Stomach (tissue), 9 donors: Measurements from ENCODE around the gene CABLES2. TPM values are rescaled to one million over a fixed set of nuclear protein-coding genes. Genes with fewer than 3 reads are reported as not detected.

Experiments
- DNase-seq, 2 donors: peaks; one replicate each; pipeline versions ENCODE4 v3.0.0 to v3.0.0-alpha.2; 2013 to 2019
- H3K27ac ChIP-seq, 5 donors: fragments of 200-600 bp in 4 of 5; sonication (generic) in 4 of 5; one replicate each; pipeline ENCODE4 v1.5.1; 2013 to 2019; ENCODE audit warnings: mild to moderate bottlenecking in 1 of 5, moderate library complexity in 1 of 5
- H3K27me3 ChIP-seq, 3 donors: fragments of 200-600 bp; sonication (generic); one replicate each; pipeline ENCODE4 v1.5.1; 2017 to 2019; ENCODE audit warnings: mixed run types in 1 of 3
- H3K36me3 ChIP-seq, 4 donors: fragments of 200-600 bp; sonication (generic); 1 replicate in 3 of 4; 2 replicates in 1 of 4; pipeline ENCODE4 v1.5.1; 2016 to 2019
- H3K4me1 ChIP-seq, 4 donors: fragments of 200-600 bp; sonication (generic); one replicate each; pipeline ENCODE4 v1.5.1; 2016 to 2019
- H3K4me3 ChIP-seq, 4 donors: fragments of 200-600 bp; sonication (generic) in 3 of 4; one replicate each; pipeline ENCODE4 v1.5.1; 2016 to 2019; ENCODE audit warnings: mild to moderate bottlenecking in 1 of 4
- H3K9me3 ChIP-seq, 4 donors: fragments of 200-600 bp; sonication (generic); one replicate each; pipeline ENCODE4 v1.5.1; 2016 to 2019
- EP300 ChIP-seq: sonication (generic); formaldehyde crosslinking; IDR thresholded peaks from one replicate; pipeline ENCODE4 v1.6.1; 2017; ENCODE audit warnings: antibody characterized with exemption
- POLR2A ChIP-seq, 4 donors: fragments of 450-650 bp; IDR thresholded peaks; one replicate each; pipeline ENCODE4 v1.6.1; 2016; ENCODE audit warnings: antibody characterized with exemption in 4 of 4, control low read depth in 2 of 4, mild to moderate bottlenecking in 1 of 4, moderate library complexity in 1 of 4
- POLR2AphosphoS5 ChIP-seq, 3 donors: sonication (generic); formaldehyde crosslinking; IDR thresholded peaks; one replicate each; pipeline ENCODE4 v1.6.1; 2016; ENCODE audit warnings: antibody characterized with exemption in 3 of 3
- WGBS, 5 donors: extraction: QIAGEN DNeasy Blood & Tissue Kit in 3 of 5; methylation state at CpG; one replicate each; pipeline versions ENCODE4 v1.1.5 to v1.1.7; 2013 to 2018; 5-methylcytosine and 5-hydroxymethylcytosine counted together
- intact Hi-C: fragments of 100-400 bp; cut with DNase I; formaldehyde crosslinking; loops from one replicate; pipeline ENCODE4 v1.15.1; 2023; ENCODE audit warnings: low total_unique reads
- polyA plus RNA-seq, 3 donors: library from polyadenylated mRNA; stranded (reverse); fragments of 200-250 nt; gene quantifications; one replicate each; pipeline ENCODE4 v1.2.3, GENCODE V29; 2013
- total RNA-seq, 5 donors: library from RNA; depleted of rRNA; stranded (reverse); fragments of >200 nt; gene quantifications; one replicate each; pipeline versions ENCODE4 v1.1.0 to v1.2.3, GENCODE V29; 2014 to 2016
- TF ChIP-seq, protein P1 (sequence below), 7 experiments: fragments of 450-650 bp in 4 of 7; fragments of 200-600 bp in 3 of 7; sonication (generic) in 3 of 7; IDR thresholded peaks; one replicate each; pipeline ENCODE4 v1.5.1; 2016 to 2019; ENCODE audit warnings: antibody characterized with exemption in 7 of 7, control low read depth in 2 of 7, mild to moderate bottlenecking in 1 of 7
- donor health status: healthy with polysubstance abuse.
- donor health status: Bipolar disorder and iron deficiency.
- donor health status: healthy.

The CABLES2 gene
- total and polyA plus RNA-seq, 8 donors = 0.55 to 7.8 (median 1.9) TPM

DNA sequence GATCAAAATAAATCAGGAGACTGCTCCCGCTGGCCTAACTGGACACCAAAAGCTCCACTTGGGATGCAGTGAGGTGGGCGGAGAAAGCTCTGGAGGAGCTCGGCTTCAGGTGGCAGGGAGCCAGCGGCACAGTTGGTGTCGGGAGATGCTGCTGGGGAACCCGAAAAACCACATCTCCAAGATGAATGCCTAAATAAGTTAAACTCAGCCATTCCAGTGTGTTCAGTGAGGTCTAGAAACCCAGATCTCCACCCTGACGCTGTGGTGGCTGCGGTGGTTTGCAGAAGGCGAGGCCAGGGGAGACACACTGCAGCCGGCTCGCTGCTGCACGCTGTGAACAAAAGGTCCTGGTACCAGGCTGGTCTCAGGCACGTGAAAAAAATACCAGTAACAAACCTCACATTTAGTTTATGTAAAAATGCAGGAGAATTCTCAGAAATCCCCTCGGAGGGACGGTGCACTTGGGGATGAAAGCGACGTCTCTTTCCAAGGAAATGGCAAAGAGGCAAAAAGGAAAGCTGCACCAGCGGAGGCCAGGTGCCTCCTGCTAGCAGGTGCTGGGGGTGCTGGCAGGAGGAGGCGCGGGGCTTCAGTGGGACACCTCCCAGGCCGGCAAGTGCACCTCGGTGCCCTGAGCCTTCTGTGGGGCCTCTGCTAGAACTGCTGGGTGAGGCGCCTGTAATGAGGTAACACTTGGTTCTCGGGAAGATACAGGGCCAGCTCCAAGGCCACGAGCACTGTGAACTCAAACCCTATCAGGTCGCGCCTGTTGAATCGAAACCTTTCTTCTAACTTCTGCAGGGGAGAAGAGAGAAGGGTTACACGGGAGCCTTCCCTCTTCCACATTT is 16.5 kb downstream of the CABLES2 start:
- WGBS, 5 donors = 70 to 78% (median 72%) methylated on average over 26 to 29 of the region's 29 CpGs
- no peak for TF ChIP-seq POLR2AphosphoS5 (IDR thresholded peaks at IDR 0.05)
- no peak for TF ChIP-seq POLR2A (IDR thresholded peaks at IDR 0.05)
- TF ChIP-seq EP300 = no peak
- TF ChIP-seq, protein P1, sequence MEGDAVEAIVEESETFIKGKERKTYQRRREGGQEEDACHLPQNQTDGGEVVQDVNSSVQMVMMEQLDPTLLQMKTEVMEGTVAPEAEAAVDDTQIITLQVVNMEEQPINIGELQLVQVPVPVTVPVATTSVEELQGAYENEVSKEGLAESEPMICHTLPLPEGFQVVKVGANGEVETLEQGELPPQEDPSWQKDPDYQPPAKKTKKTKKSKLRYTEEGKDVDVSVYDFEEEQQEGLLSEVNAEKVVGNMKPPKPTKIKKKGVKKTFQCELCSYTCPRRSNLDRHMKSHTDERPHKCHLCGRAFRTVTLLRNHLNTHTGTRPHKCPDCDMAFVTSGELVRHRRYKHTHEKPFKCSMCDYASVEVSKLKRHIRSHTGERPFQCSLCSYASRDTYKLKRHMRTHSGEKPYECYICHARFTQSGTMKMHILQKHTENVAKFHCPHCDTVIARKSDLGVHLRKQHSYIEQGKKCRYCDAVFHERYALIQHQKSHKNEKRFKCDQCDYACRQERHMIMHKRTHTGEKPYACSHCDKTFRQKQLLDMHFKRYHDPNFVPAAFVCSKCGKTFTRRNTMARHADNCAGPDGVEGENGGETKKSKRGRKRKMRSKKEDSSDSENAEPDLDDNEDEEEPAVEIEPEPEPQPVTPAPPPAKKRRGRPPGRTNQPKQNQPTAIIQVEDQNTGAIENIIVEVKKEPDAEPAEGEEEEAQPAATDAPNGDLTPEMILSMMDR (IDR thresholded peaks at IDR 0.05) = no peak
- peaks cover 14 to 33% (median 24%) of the 10 kb centered on the region in 4 donors for H3K4me1 ChIP-seq
- H3K36me3 ChIP-seq = peaks cover 14 to 77% (median 75%) of the 10 kb centered on the region in 4 donors
- no peak overlapping the region for H3K4me3 ChIP-seq
- no peaks in the 10 kb centered on the region for H3K9me3 ChIP-seq
- H3K27me3 ChIP-seq = no peaks in the 10 kb centered on the region
- no peak for DNase-seq
- no peak overlapping the region for H3K27ac ChIP-seq
- intact Hi-C loops = no loop called here

DNA sequence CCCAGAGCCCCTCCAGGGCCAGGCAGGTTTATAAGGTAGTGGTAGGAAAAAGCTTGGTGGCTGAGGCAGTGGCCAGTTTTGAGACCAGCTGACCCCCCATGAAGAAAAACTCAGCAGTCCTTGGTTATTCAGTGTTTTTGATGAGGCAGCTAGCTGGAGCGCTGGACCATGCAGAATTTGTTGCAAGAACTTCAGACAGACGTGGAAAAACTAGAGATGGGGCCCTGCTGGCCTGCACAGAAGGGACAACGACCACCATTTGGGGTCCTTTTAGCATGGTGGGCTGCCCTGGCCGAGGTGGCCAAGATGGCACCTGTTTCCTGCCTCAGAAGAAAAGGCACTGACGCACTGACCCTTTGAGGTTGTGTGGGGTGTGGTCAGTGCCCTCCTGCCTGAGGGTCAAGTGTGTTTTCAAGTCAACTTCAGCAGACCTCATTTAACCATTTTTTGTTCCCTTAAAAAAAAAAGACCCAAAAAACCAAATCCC is 17.4 kb downstream of the CABLES2 start:
- WGBS, 5 donors = 70 to 83% (median 77%) methylated on average over 5 of the region's 5 CpGs
- intact Hi-C loops = no loop called here

DNA sequence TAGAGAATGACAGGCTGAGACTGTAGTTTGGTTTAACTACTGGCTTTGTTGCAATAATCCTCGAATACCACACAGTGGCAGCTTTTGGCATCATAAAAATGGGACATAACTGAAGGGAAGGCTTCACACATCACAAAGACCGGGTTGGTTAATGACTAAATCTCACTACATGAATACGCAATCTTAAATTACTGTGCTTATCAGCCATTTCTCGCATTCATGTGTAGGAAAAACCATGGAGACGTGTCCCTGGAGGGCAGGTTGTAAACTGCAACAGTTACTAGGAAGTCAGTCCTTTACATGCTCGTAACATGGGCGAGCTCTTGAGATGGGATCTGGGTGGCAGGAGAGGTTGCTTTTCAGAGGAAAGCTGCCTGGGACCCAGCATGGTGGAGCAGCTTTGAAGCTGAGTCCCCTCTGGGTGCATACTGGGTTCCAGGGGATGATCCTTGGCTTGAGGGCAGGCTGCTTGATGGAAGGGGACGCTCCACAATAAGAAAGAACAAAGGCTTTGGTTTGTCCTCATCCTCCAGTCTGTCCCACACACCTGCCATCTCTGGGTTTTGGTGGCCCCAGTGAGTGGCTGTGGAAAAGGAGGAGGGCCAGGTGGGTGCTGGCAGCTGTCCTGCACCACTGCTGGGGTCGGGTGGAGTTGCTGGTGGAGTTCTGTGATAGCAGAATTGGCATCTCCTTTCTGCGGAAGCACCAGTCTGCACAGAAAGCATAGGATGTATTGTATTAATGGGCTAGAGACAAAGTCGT is 18.1 kb downstream of the CABLES2 start:
- Histone ChIP-seq H3K9me3 (no peaks in the 10 kb centered on the region), H3K4me1 (peaks cover 19 to 44% (median 33%) of the 10 kb centered on the region in 4 donors), H3K27me3 (no peaks in the 10 kb centered on the region), H3K36me3 (peaks cover 14 to 62% (median 59%) of the 10 kb centered on the region in 4 donors), H3K4me3 (no peak overlapping the region), H3K27ac (no peak overlapping the region)
- intact Hi-C loops = no loop called here
- WGBS, 5 donors = 70 to 77% (median 72%) methylated on average over 9 to 11 of the region's 11 CpGs
- DNase-seq = no peak
- TF ChIP-seq EP300 (no peak), POLR2A (IDR thresholded peaks at IDR 0.05) (no peak), POLR2AphosphoS5 (IDR thresholded peaks at IDR 0.05) (no peak)
- TF ChIP-seq, protein P1 (IDR thresholded peaks at IDR 0.05) = no peak

More for the DNA sequence above, 17.4 kb downstream of the CABLES2 start:
- H3K27me3 ChIP-seq = no peaks in the 10 kb centered on the region
- H3K9me3 ChIP-seq = no peaks in the 10 kb centered on the region
- no peak for TF ChIP-seq POLR2A (IDR thresholded peaks at IDR 0.05)
- TF ChIP-seq, protein P1 (IDR thresholded peaks at IDR 0.05) = no peak
- TF ChIP-seq EP300 = no peak
- no peak for TF ChIP-seq POLR2AphosphoS5 (IDR thresholded peaks at IDR 0.05)
- H3K4me1 ChIP-seq = peaks cover 19 to 42% (median 32%) of the 10 kb centered on the region in 4 donors
- H3K4me3 ChIP-seq = no peak overlapping the region
- no peak for DNase-seq
- peaks cover 14 to 68% (median 66%) of the 10 kb centered on the region in 4 donors for H3K36me3 ChIP-seq
- H3K27ac ChIP-seq = no peak overlapping the region

DNA sequence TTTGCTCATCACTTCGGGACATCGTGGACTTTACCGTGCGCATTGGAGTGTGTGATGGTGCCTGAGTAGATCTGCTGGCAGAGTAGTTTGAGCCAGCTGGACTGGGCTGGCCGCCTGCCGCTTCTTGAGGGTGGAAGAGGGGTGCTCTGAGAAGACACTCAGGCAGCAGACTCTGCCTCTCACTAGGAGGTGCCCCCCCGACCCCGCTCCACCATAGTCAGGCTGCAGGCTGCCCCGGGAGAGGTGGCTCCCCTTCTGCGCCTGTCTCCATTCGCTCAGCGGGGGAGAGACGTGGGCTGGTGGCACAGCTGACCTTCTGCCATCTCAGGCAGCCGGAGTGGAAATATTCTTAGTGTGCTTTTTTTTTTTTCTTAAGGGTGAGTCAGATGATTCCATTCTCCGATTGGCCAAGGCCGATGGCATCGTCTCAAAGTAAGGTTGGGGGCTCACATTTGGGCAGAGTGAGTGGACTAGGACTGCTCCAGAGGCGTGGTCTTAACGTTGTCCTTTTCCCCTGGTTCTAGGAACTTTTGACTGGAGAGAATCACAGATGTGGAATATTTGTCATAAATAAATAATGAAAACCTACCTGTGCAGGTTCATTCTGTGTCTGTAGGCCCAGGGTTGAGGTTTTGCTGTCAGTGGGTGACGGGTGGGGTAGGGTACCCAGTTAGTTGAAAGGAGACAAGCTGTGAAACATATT is 19.0 kb downstream of the CABLES2 start:
- no peak for DNase-seq
- H3K27ac ChIP-seq = peak overlapping the region in 2 of 5 donors; percentile 98 to 99
- intact Hi-C loops = no loop called here
- peak overlapping the region; percentile 98 to 99 (median 99) for H3K4me3 ChIP-seq
- H3K9me3 ChIP-seq = no peaks in the 10 kb centered on the region
- H3K27me3 ChIP-seq = no peaks in the 10 kb centered on the region
- H3K36me3 ChIP-seq = peaks cover 14 to 53% (median 50%) of the 10 kb centered on the region in 4 donors
- 44 to 68% (median 53%) methylated on average over 9 to 20 of the region's 20 CpGs for WGBS, 5 donors
- H3K4me1 ChIP-seq = peaks cover 19 to 44% (median 33%) of the 10 kb centered on the region in 4 donors
- TF ChIP-seq POLR2AphosphoS5 (IDR thresholded peaks at IDR 0.05) (no peak), POLR2A (IDR thresholded peaks at IDR 0.05) (no peak), EP300 (no peak)
- TF ChIP-seq, protein P1 (IDR thresholded peaks at IDR 0.05) = no peak
